NAMALWA (cell line): ENCODE data around the gene CRY2.
A peak's percentile ranks its signal among the peaks of the same experiment; 100 is the strongest.

Experiments used
- DNase-seq: peaks from one replicate; pipeline ENCODE4 v3.0.0-alpha.2; 2015; ENCODE audit warnings: low spot score

The CRY2 gene

GRCh38 chr11:45848654-45849081 is 1.4 kb downstream of the CRY2 start:
- DNase-seq, result no peak

DNA sequence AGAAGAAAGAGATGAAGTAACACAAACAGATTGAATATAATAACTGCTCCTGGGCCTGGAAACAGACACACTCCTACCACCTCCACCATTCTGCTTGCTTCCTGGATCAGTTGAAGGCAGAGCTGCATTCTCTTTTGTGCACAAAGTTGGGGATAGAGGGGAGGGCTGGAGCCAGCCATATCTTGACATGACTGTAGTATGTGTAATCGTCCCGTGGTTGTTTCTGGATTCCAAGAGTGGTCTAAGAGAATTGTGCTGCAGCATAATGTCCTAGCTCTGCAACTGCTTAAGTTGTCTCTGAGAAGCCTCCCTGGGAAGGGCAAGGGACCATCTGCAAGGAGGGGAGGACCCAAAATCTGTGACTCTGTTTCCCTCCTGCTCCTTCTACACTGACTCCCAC is 3.2 kb downstream of the CRY2 start:
- DNase-seq, result no peak

GRCh38 chr11:45851228-45851627 is 4.0 kb downstream of the CRY2 start:
- no peak for DNase-seq

- peak; percentile 16 for DNase-seq
Measured at GRCh38 chr11:45852018-45852711, 4.9 kb downstream of the CRY2 start.

- DNase-seq, result peak; percentile 20
Measured at GRCh38 chr11:45852712-45853101, 5.4 kb downstream of the CRY2 start.

DNA sequence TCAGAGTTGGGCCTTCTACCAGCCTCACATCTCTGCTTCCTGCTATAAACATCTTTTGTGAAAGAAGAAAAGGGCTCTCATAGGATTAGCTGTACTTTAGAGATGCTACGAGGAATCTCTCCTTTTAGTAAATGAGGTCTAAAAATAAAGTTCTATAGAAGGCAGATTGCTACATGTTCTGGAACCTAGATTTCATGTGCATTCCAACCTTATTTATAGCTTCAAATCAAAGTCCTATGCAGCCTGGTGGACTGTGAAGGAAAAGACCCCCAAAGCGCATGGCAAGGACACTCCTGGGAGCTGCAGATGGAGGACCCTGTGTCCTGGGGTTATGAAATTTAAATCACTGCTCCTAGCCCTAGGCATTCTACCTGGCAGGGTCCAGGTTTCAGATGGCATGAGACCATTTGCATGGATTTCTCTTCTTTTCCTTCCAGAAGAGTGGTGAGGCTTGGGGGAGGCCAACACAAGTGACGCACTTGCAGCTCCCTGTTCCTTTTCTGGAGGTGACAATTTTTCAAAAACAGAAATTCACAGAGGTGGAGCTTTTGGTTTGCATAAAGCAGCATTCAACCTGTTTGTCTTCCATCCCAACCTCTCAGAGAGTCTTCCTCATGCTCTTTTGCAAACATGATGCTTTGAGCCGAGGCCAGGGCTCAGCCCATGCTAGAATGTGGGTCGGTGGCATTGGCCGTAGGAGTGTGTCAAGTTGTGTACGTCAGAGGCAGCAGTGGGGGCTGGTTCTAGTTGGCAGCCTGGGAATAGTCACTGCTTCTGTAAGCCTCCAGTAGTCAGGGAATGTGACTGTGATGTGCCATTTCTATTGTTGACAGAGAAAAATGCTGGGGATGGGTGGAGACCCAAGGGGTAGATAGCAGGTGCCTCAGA is 6.3 kb downstream of the CRY2 start:
- DNase-seq, result no peak

DNA sequence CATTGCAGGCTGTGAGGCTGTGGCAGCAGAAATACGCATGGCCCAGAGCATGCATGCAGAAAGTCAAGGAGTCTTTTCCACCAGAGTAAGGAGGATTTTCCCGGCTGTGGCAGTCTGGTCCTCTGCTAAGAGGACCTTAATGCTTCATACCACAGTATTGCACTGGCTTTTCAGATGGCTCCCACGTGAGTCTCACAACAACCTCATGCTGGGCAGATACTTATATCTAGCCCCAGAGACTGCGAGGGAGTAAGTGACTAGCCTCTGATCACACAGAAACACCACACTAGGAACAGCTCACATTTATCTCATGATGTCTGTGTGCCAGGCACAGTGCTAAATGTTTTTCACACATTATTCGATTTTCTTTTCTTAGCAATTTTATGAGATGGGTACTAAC is 8.0 kb downstream of the CRY2 start:
- no peak for DNase-seq

GRCh38 chr11:45856044-45856468 is 8.8 kb downstream of the CRY2 start:
- no peak for DNase-seq

GRCh38 chr11:45857961-45858474 is 10.7 kb downstream of the CRY2 start:
- DNase-seq, result no peak

GRCh38 chr11:45858751-45859398 is 11.6 kb downstream of the CRY2 start:
- DNase-seq, result no peak

GRCh38 chr11:45859661-45860140 is 12.4 kb downstream of the CRY2 start:
- DNase-seq, result no peak

DNA sequence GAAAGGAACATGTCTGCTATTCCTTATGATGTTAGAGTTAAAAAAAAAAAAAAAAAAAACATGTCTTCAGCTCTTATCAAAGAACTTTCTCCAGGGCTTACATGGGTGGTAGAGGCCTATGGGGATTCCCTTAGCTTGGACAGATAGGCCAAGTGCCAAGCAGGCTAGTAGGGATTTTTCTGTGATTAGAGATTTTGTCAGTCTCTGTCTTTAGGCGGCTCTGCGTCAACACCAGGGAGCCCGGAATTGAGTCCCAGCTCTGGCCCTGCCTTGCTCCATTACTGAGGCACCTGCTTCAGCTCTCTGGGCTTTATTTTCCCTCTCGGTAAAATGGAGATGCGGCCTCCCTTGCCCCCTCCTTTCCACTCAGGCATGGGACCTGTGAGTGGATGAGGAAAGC is 13.1 kb downstream of the CRY2 start:
- DNase-seq, result no peak

GRCh38 chr11:45860764-45861510 is 13.7 kb downstream of the CRY2 start:
- no peak for DNase-seq

DNA sequence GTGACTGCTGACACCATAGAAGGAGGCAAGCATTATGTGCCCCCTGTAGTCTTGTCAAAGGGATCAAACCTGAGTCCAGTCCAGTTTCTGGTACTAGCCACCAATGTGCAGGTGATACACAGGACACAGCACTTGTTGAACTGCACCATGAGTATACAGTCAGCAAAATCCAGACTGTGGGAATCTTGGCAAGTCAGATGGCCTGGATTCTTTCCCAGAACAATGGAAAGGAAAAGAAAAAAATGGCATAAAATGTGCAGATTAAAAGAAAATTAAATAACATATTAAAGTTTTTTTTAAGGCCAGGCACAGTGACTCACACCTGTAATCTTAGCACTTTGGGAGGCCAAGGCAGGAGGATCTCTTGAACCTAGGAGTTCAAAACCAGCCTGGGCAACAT is 16.8 kb downstream of the CRY2 start:
- no peak for DNase-seq

- no peak for DNase-seq
Measured at GRCh38 chr11:45869551-45869950, 22.3 kb downstream of the CRY2 start.

GRCh38 chr11:45870706-45871105 is 23.4 kb downstream of the CRY2 start:
- DNase-seq, result no peak

DNA sequence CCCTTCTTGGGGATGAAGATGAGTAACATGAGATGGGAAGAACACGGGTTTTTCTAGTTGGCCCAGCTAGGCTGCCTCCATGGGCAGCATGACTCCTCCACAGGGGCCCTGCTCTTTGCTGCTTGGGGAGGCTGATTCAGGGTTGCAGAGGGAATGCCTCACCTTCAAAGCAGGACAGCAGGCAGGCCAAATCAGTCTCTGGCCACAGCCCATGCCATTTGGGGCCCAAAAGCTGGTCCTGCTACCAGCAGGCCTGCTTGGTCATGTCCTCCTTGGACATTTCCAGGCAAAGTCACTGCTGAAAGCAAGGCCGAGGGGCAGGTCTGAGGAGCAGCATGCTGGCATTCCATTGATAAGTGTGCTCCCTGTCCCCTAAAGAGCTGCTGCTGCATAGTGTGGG is 24.4 kb downstream of the CRY2 start:
- DNase-seq, result no peak

GRCh38 chr11:45872651-45873356 is 25.5 kb downstream of the CRY2 start:
- peak; percentile 64 for DNase-seq

DNA sequence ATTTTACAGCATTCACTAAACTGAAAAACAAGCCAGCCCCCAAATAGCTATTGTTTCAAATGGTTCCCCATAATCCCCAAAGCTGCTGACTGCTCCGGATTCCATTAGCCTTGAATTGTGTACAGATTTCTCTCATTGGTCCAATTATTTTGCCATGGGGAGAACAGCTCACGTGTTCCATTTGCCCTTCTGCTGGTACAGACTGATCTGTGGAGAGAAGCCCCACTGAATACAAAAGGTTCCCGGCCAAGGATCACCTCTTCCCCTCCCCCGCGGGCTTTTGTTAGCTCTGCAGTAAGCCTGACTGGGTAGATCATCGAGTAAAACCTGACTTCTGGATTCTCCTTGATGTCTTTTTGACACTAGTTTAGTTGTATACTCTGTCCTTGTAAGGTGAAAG is 29.1 kb downstream of the CRY2 start:
- DNase-seq, result no peak

DNA sequence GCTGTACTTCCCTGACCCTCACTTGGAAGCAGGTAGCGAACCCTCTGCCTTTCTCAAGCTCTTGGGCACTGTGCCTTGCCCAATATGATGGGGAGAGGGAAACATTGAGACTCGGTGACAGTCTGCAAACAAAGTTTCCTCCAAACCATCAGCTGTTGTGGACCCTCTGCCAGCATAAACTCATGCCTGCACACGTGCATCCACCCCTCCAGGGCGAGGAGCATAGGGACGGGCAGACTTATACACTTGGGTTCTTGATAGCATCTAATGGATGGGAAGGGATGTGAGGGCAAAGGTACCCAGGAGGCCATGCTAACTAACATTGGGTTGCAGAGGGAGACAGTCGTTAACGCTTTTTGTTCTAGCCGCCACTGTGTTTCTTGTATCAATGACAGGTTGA is 29.9 kb downstream of the CRY2 start:
- DNase-seq, result no peak

DNA sequence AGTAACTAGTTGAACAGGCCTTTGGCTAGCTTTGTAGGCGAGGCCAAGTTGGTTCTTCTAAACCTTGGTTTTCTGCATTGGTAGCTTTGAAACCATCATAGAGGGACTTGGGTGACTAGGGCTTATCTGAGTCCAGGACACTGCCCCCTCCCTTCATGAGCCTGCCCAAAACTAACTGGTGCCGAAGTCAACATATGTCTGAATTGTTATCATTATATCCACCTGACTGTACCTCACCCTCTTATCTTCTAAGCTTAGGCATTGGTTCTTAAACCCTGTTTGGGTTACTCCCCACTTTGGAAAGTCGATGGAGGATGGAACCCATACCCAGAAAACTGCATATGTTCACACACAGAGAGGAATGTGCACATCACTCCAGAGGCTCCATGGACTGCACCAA is 30.6 kb downstream of the CRY2 start:
- no peak for DNase-seq
